ENCODE measurements around the gene FOXO6. TPM values are rescaled to one million over a fixed set of nuclear protein-coding genes. Genes with fewer than 3 reads are reported as not detected.
"Not testable (repeated sequence)": the region's sequence is repeated elsewhere in the genome, so short reads cannot be mapped to it uniquely, and the experiment has no call there.

The FOXO6 gene
- total and polyA plus RNA-seq, 8 donors: 0.63 to 2.8 (median 1.9) TPM

- Histone ChIP-seq H3K4me1 (no peaks in the 10 kb centered on the region), H3K27ac (no peak overlapping the region), H3K9me3 (no peaks in the 10 kb centered on the region), H3K27me3 (no peaks in the 10 kb centered on the region), H3K4me3 (no peak overlapping the region), H3K36me3 (no peaks in the 10 kb centered on the region)
- ATAC-seq (no peak), DNase-seq (no peak)
- intact Hi-C loops (cut with DNase I): no loop called here
- no peak for TF ChIP-seq CTCF (IDR thresholded peaks at IDR 0.05)
Measured at GRCh38 chr1:41329662-41330587, 31.3 kb upstream of the FOXO6 start.

GRCh38 chr1:41330588-41331545, 30.4 kb upstream of the FOXO6 start:
- intact Hi-C loops (cut with DNase I): no loop called here
- H3K4me1 ChIP-seq: no peaks in the 10 kb centered on the region
- no peak for TF ChIP-seq CTCF (IDR thresholded peaks at IDR 0.05)
- ATAC-seq: no peak
- no peak for DNase-seq
- no peaks in the 10 kb centered on the region for H3K36me3 ChIP-seq
- H3K4me3 ChIP-seq: no peak overlapping the region
- no peaks in the 10 kb centered on the region for H3K27me3 ChIP-seq
- H3K27ac ChIP-seq: no peak overlapping the region
- H3K9me3 ChIP-seq: no peaks in the 10 kb centered on the region

- TF ChIP-seq CTCF (IDR thresholded peaks at IDR 0.05): no peak
- no peaks in the 10 kb centered on the region for H3K4me1 ChIP-seq
- H3K4me3 ChIP-seq: no peak overlapping the region
- no peaks in the 10 kb centered on the region for H3K9me3 ChIP-seq
- no peaks in the 10 kb centered on the region for H3K36me3 ChIP-seq
- H3K27me3 ChIP-seq: no peaks in the 10 kb centered on the region
- intact Hi-C loops (cut with DNase I): no loop called here
- H3K27ac ChIP-seq: no peak overlapping the region
- DNase-seq (no peak), ATAC-seq (no peak)
Measured at GRCh38 chr1:41331546-41331917, 29.7 kb upstream of the FOXO6 start.

GRCh38 chr1:41332161-41332560, 29.1 kb upstream of the FOXO6 start:
- DNase-seq; H3K4me3 ChIP-seq; H3K4me1 ChIP-seq; ATAC-seq; H3K27ac ChIP-seq; H3K9me3 ChIP-seq; intact Hi-C loops (cut with DNase I); H3K27me3 ChIP-seq; H3K36me3 ChIP-seq: not testable (repeated sequence)

GRCh38 chr1:41333146-41333784, 28.0 kb upstream of the FOXO6 start:
- intact Hi-C loops (cut with DNase I): no loop called here
- Histone ChIP-seq H3K27ac (no peak overlapping the region), H3K27me3 (no peaks in the 10 kb centered on the region), H3K4me3 (no peak overlapping the region), H3K9me3 (peaks cover 0 to 2% of the 10 kb centered on the region in 2 donors), H3K36me3 (no peaks in the 10 kb centered on the region), H3K4me1 (no peaks in the 10 kb centered on the region)
- DNase-seq: no peak
- no peak for TF ChIP-seq CTCF (IDR thresholded peaks at IDR 0.05)
- no peak for ATAC-seq

All from left lung (tissue), 10 donors.